ENCODE data around the gene SFXN2.
A peak's percentile ranks its signal among the peaks of the same experiment; 100 is the strongest.
"Not testable (repeated sequence)": the region's sequence is repeated elsewhere in the genome, so short reads cannot be mapped to it uniquely, and the experiment has no call there.

The SFXN2 gene

GRCh38 chr10:102745157-102745556, 30.7 kb downstream of the SFXN2 start:
- H3K27ac ChIP-seq (ENCODE audit: low read depth, low read length) = peak overlapping the region; percentile 93
- H3K9ac ChIP-seq (ENCODE audit: low read length in 5 of 5) = peak overlapping the region; percentile 5 to 99 (median 97)

DNA sequence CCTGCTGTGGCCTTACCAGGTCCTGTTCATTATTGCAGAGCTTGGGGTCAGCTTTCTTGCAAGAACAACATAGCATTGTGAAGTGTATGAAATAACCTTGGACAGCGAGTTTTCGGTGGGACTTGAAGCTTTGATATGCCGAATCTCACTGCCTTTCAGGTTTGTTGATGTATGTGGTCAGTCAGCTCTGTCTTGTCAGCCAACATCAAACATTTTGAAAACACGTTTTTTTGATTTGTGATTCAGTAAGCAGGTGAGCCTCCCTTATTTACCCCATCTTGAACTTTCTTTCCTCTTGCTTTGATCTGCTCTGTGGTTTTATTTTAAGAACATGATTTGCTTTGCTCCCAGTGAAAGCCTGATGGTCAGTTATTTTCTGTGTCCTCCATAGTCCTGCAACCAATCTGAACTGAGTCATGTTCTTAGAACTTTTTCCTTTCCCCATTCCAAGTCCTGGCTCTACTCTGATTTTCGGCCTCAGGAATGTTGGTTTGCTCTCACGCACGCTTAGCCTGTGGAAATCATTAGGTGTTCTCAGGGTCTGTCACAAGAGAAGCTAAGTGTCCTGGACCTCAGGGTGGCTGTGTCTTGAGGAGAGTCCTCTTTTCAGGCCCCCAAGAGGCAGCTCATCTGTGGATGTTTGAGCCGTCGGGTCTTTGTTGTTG, 38.0 kb downstream of the SFXN2 start:
- no peaks in the 10 kb centered on the region for H3K9me3 ChIP-seq (ENCODE audit: control insufficient read depth in 5 of 5, low read length in 5 of 5)
- peak overlapping the region in 2 of 5 donors; percentile 33 to 62 for H3K9ac ChIP-seq (ENCODE audit: low read length in 5 of 5)
- H3K4me1 ChIP-seq (ENCODE audit: control insufficient read depth in 5 of 5, insufficient read depth in 5 of 5, low read length in 5 of 5) = peaks cover 7 to 38% (median 29%) of the 10 kb centered on the region in 5 donors
- peaks cover 0 to 2% (median 0%) of the 10 kb centered on the region in 5 donors for H3K36me3 ChIP-seq (ENCODE audit: control insufficient read depth in 5 of 5, insufficient read depth in 5 of 5, low read length in 5 of 5)
- no peaks in the 10 kb centered on the region for H3K27me3 ChIP-seq (ENCODE audit: control insufficient read depth in 5 of 5, insufficient read depth in 4 of 5, low read length in 5 of 5)
- peak overlapping the region; percentile 83 for H3K27ac ChIP-seq (ENCODE audit: low read depth, low read length)
- H3K4me3 ChIP-seq (ENCODE audit: low read depth in 1 of 5, low read length in 5 of 5) = no peak overlapping the region

More at GRCh38 chr10:102745157-102745556, 30.7 kb downstream of the SFXN2 start:
- H3K4me3 ChIP-seq (ENCODE audit: low read depth in 1 of 5, low read length in 5 of 5) = peak overlapping the region; percentile 85 to 100 (median 98)
- no peaks in the 10 kb centered on the region for H3K9me3 ChIP-seq (ENCODE audit: control insufficient read depth in 5 of 5, low read length in 5 of 5)
- peaks cover 0 to 36% (median 28%) of the 10 kb centered on the region in 5 donors for H3K4me1 ChIP-seq (ENCODE audit: control insufficient read depth in 5 of 5, insufficient read depth in 5 of 5, low read length in 5 of 5)
- H3K27me3 ChIP-seq (ENCODE audit: control insufficient read depth in 5 of 5, insufficient read depth in 4 of 5, low read length in 5 of 5) = no peaks in the 10 kb centered on the region
- no peaks in the 10 kb centered on the region for H3K36me3 ChIP-seq (ENCODE audit: control insufficient read depth in 5 of 5, insufficient read depth in 5 of 5, low read length in 5 of 5)

- Histone ChIP-seq H3K36me3 (ENCODE audit: control insufficient read depth in 5 of 5, insufficient read depth in 5 of 5, low read length in 5 of 5) (peaks cover 0 to 2% (median 0%) of the 10 kb centered on the region in 5 donors), H3K9me3 (ENCODE audit: control insufficient read depth in 5 of 5, low read length in 5 of 5) (no peaks in the 10 kb centered on the region), H3K9ac (ENCODE audit: low read length in 5 of 5) (peak overlapping the region in 3 of 5 donors; percentile 6 to 63 (median 62)), H3K27me3 (ENCODE audit: control insufficient read depth in 5 of 5, insufficient read depth in 4 of 5, low read length in 5 of 5) (no peaks in the 10 kb centered on the region), H3K4me3 (ENCODE audit: low read depth in 1 of 5, low read length in 5 of 5) (peak overlapping the region in 2 of 5 donors; percentile 3 to 29), H3K27ac (ENCODE audit: low read depth, low read length) (peak overlapping the region; percentile 83), H3K4me1 (ENCODE audit: control insufficient read depth in 5 of 5, insufficient read depth in 5 of 5, low read length in 5 of 5) (peaks cover 7 to 38% (median 29%) of the 10 kb centered on the region in 5 donors)
These were observed 38.7 kb downstream of the SFXN2 start for GRCh38 chr10:102752934-102753664.

- Histone ChIP-seq H3K9me3 (ENCODE audit: control insufficient read depth in 5 of 5, low read length in 5 of 5) (no peaks in the 10 kb centered on the region), H3K4me3 (ENCODE audit: low read depth in 1 of 5, low read length in 5 of 5) (no peak overlapping the region), H3K27me3 (ENCODE audit: control insufficient read depth in 5 of 5, insufficient read depth in 4 of 5, low read length in 5 of 5) (no peaks in the 10 kb centered on the region), H3K4me1 (ENCODE audit: control insufficient read depth in 5 of 5, insufficient read depth in 5 of 5, low read length in 5 of 5) (peaks cover 7 to 40% (median 32%) of the 10 kb centered on the region in 5 donors), H3K9ac (ENCODE audit: low read length in 5 of 5) (peak overlapping the region in 3 of 5 donors; percentile 17 to 63 (median 62)), H3K36me3 (ENCODE audit: control insufficient read depth in 5 of 5, insufficient read depth in 5 of 5, low read length in 5 of 5) (peaks cover 0 to 2% (median 0%) of the 10 kb centered on the region in 5 donors), H3K27ac (ENCODE audit: low read depth, low read length) (peak overlapping the region; percentile 83)
These were observed 39.3 kb downstream of the SFXN2 start for GRCh38 chr10:102753718-102754117.

GRCh38 chr10:102757323-102757722, 42.9 kb downstream of the SFXN2 start:
- Histone ChIP-seq H3K4me3 (ENCODE audit: low read depth in 1 of 5, low read length in 5 of 5) (no peak overlapping the region), H3K9ac (ENCODE audit: low read length in 5 of 5) (no peak overlapping the region), H3K4me1 (ENCODE audit: control insufficient read depth in 5 of 5, insufficient read depth in 5 of 5, low read length in 5 of 5) (peaks cover 7 to 45% (median 29%) of the 10 kb centered on the region in 5 donors), H3K9me3 (ENCODE audit: control insufficient read depth in 5 of 5, low read length in 5 of 5) (no peaks in the 10 kb centered on the region), H3K27me3 (ENCODE audit: control insufficient read depth in 5 of 5, insufficient read depth in 4 of 5, low read length in 5 of 5) (no peaks in the 10 kb centered on the region), H3K36me3 (ENCODE audit: control insufficient read depth in 5 of 5, insufficient read depth in 5 of 5, low read length in 5 of 5) (peaks cover 0 to 2% (median 0%) of the 10 kb centered on the region in 5 donors), H3K27ac (ENCODE audit: low read depth, low read length) (no peak overlapping the region)

DNA sequence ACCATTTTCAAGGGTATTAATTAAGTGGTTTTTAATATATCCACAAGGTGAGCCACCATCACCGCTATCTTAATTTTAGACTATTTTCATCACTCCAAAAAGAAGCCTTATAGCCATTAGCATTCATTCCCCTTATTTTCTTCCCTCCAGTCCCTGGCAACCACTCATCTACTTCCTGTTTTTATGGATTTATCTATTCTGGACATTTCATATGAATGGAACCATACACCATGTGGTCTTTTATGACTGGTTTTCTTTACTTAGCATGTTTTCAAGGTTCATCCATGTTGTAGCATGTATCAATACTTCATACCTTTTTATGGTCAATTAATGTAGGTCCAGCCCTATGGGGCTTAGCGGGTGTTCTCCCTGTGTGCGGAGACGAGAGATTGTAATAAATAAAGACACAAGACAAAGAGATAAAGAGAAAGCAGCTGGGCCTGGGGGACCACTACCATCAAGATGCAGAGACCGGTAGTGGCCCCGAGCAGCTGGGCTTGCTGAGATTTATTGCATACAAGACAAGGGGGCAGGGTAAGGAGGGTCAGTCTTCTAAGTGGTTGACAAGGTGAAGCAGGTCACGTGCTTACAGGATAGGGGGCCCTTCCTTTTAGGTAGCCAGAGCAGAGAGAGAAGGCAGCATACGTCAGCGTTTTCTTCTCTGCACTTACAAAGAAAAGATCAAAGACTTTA, 44.0 kb downstream of the SFXN2 start:
- no peaks in the 10 kb centered on the region for H3K27me3 ChIP-seq (ENCODE audit: control insufficient read depth in 5 of 5, insufficient read depth in 4 of 5, low read length in 5 of 5)
- H3K27ac ChIP-seq (ENCODE audit: low read depth, low read length) = peak overlapping the region; percentile 30
- H3K4me1 ChIP-seq (ENCODE audit: control insufficient read depth in 5 of 5, insufficient read depth in 5 of 5, low read length in 5 of 5) = peaks cover 3 to 44% (median 28%) of the 10 kb centered on the region in 5 donors
- peaks cover 0 to 2% (median 0%) of the 10 kb centered on the region in 5 donors for H3K36me3 ChIP-seq (ENCODE audit: control insufficient read depth in 5 of 5, insufficient read depth in 5 of 5, low read length in 5 of 5)
- H3K9ac ChIP-seq (ENCODE audit: low read length in 5 of 5) = no peak overlapping the region
- no peaks in the 10 kb centered on the region for H3K9me3 ChIP-seq (ENCODE audit: control insufficient read depth in 5 of 5, low read length in 5 of 5)
- H3K4me3 ChIP-seq (ENCODE audit: low read depth in 1 of 5, low read length in 5 of 5) = no peak overlapping the region

GRCh38 chr10:102758933-102759262, 44.5 kb downstream of the SFXN2 start:
- H3K4me1 ChIP-seq (ENCODE audit: control insufficient read depth in 5 of 5, insufficient read depth in 5 of 5, low read length in 5 of 5) = peaks cover 2 to 40% (median 28%) of the 10 kb centered on the region in 5 donors
- not testable (repeated sequence) for H3K9me3 ChIP-seq (ENCODE audit: control insufficient read depth in 5 of 5, low read length in 5 of 5); H3K27me3 ChIP-seq (ENCODE audit: control insufficient read depth in 5 of 5, insufficient read depth in 4 of 5, low read length in 5 of 5); H3K4me3 ChIP-seq (ENCODE audit: low read depth in 1 of 5, low read length in 5 of 5); H3K9ac ChIP-seq (ENCODE audit: low read length in 5 of 5); H3K36me3 ChIP-seq (ENCODE audit: control insufficient read depth in 5 of 5, insufficient read depth in 5 of 5, low read length in 5 of 5)
- peak overlapping the region; percentile 30 for H3K27ac ChIP-seq (ENCODE audit: low read depth, low read length)

DNA sequence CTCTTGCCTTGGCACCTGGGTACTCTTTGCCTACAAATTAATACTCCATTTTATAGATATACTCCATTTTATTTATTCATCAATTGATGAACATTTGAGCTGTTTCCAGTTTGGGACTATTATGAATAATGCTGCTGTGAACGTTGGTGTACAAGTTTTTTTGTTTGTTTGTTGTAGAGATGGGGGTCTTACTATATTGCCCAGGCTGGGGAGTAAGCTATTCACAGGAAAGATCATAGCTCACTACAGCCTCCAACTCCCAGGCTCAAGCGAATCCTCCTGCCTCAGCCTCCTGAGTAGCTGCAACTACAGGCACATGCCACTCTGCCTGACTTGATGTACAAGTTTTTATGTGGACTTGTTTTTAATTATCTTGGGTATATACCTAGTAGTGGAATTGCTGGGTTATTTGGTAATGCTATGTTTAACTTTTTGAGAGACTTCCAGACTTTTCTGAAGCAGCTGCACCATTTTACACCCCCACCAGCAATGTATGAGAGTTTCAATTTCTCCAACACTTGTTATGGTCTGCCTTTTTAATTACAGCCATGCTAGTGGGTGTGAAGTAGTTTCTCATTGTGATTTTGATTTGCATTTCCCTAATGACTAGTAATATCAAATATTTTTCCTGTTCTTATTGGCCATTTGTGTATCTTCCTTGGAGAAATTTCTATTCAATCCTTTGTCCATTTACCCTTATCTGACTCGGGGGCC, 45.2 kb downstream of the SFXN2 start:
- peak overlapping the region; percentile 29 for H3K27ac ChIP-seq (ENCODE audit: low read depth, low read length)
- H3K4me1 ChIP-seq (ENCODE audit: control insufficient read depth in 5 of 5, insufficient read depth in 5 of 5, low read length in 5 of 5) = peaks cover 2 to 42% (median 27%) of the 10 kb centered on the region in 5 donors

DNA sequence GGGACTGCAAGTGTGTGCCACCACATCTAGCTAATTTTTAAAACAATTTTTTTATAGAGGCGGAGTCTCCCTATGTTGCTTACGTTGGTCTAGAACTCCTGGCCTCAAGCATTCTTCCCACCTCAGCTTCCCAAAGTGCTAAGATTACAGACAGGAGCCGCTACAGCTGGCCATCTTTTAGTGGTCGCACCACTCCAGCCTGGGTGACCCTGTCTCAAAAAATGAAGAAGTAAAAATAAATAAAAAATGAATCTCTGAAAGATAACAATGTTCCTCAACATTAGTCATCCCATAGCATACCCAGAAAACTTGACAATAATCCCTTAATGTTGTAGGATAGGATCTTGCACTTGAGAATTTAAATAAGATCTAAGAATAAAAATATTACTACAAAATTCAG, 47.5 kb downstream of the SFXN2 start:
- Histone ChIP-seq H3K9ac (ENCODE audit: low read length in 5 of 5) (no peak overlapping the region), H3K4me1 (ENCODE audit: control insufficient read depth in 5 of 5, insufficient read depth in 5 of 5, low read length in 5 of 5) (peaks cover 0 to 42% (median 30%) of the 10 kb centered on the region in 5 donors), H3K36me3 (ENCODE audit: control insufficient read depth in 5 of 5, insufficient read depth in 5 of 5, low read length in 5 of 5) (peaks cover 0 to 7% (median 4%) of the 10 kb centered on the region in 5 donors), H3K27me3 (ENCODE audit: control insufficient read depth in 5 of 5, insufficient read depth in 4 of 5, low read length in 5 of 5) (no peaks in the 10 kb centered on the region), H3K9me3 (ENCODE audit: control insufficient read depth in 5 of 5, low read length in 5 of 5) (no peaks in the 10 kb centered on the region), H3K27ac (ENCODE audit: low read depth, low read length) (peak overlapping the region; percentile 3), H3K4me3 (ENCODE audit: low read depth in 1 of 5, low read length in 5 of 5) (no peak overlapping the region)

More for the DNA sequence above, 45.2 kb downstream of the SFXN2 start:
- H3K36me3 ChIP-seq (ENCODE audit: control insufficient read depth in 5 of 5, insufficient read depth in 5 of 5, low read length in 5 of 5) = peaks cover 0 to 7% (median 2%) of the 10 kb centered on the region in 5 donors
- H3K4me3 ChIP-seq (ENCODE audit: low read depth in 1 of 5, low read length in 5 of 5) = no peak overlapping the region
- H3K9me3 ChIP-seq (ENCODE audit: control insufficient read depth in 5 of 5, low read length in 5 of 5) = no peaks in the 10 kb centered on the region
- no peaks in the 10 kb centered on the region for H3K27me3 ChIP-seq (ENCODE audit: control insufficient read depth in 5 of 5, insufficient read depth in 4 of 5, low read length in 5 of 5)
- no peak overlapping the region for H3K9ac ChIP-seq (ENCODE audit: low read length in 5 of 5)
